Esophagus squamous epithelium (tissue), 5 donors: Measurements from ENCODE around the gene NLGN2. TPM values are rescaled to one million over a fixed set of nuclear protein-coding genes. Genes with fewer than 3 reads are reported as not detected.

Experiments
- DNase-seq: peaks from one replicate; lab custom pipeline; 2025; lab: John Stamatoyannopoulos, UW
- H3K27ac ChIP-seq, 4 donors: fragments of 200-600 bp; sonication (generic); one replicate each; pipeline ENCODE4 v1.5.1; 2016 to 2019; ENCODE audit warnings: mild to moderate bottlenecking in 1 of 4
- H3K27me3 ChIP-seq, 4 donors: fragments of 200-600 bp; sonication (generic); 1 replicate in 3 of 4; 2 replicates in 1 of 4; pipeline versions ENCODE4 v1.5.1 to v1.6.0; 2017 to 2021; ENCODE audit warnings: antibody characterized with exemption in 1 of 4
- H3K36me3 ChIP-seq, 3 donors: fragments of 200-600 bp; sonication (generic); one replicate each; pipeline ENCODE4 v1.5.1; 2016 to 2019
- H3K4me1 ChIP-seq, 3 donors: fragments of 200-600 bp; sonication (generic); one replicate each; pipeline ENCODE4 v1.5.1; 2017 to 2019
- H3K4me3 ChIP-seq, 4 donors: fragments of 200-600 bp; sonication (generic); 1 replicate in 3 of 4; 2 replicates in 1 of 4; pipeline ENCODE4 v1.5.1; 2016 to 2019; ENCODE audit warnings: mild to moderate bottlenecking in 2 of 4, moderate library complexity in 1 of 4
- H3K9me3 ChIP-seq, 3 donors: fragments of 200-600 bp; sonication (generic); one replicate each; pipeline ENCODE4 v1.5.1; 2016 to 2019
- CTCF ChIP-seq, 6 experiments: fragments of 450-650 bp in 4 of 6; fragments of 200-600 bp in 2 of 6; sonication (generic) in 2 of 6; IDR thresholded peaks; one replicate each; pipeline ENCODE4 v1.5.1; 2016 to 2019; ENCODE audit warnings: antibody characterized with exemption in 6 of 6, mild to moderate bottlenecking in 4 of 6, moderate library complexity in 4 of 6
- POLR2A ChIP-seq, 4 donors: fragments of 450-650 bp; IDR thresholded peaks; one replicate each; pipeline ENCODE4 v1.6.1; 2017; ENCODE audit warnings: antibody characterized with exemption in 4 of 4, mild to moderate bottlenecking in 4 of 4, moderate library complexity in 3 of 4
- WGBS, 2 donors: methylation state at CpG; one replicate each; pipeline ENCODE4 v1.1.5; 2018; 5-methylcytosine and 5-hydroxymethylcytosine counted together
- intact Hi-C: fragments of 100-400 bp; cut with DNase I; formaldehyde crosslinking; loops from one replicate; pipeline ENCODE4 v1.15.0; 2022
- total RNA-seq, 4 donors: library from RNA; depleted of rRNA; stranded (reverse); fragments of >200 nt; gene quantifications; one replicate each; pipeline ENCODE4 v1.1.0, GENCODE V29; 2016
- donor health status: DM: yes; HTN: yes; CAD: no.

The NLGN2 gene
- total RNA-seq, 4 donors from 2014 or later, result 1.4 to 5.3 (median 2.0) TPM

DNA sequence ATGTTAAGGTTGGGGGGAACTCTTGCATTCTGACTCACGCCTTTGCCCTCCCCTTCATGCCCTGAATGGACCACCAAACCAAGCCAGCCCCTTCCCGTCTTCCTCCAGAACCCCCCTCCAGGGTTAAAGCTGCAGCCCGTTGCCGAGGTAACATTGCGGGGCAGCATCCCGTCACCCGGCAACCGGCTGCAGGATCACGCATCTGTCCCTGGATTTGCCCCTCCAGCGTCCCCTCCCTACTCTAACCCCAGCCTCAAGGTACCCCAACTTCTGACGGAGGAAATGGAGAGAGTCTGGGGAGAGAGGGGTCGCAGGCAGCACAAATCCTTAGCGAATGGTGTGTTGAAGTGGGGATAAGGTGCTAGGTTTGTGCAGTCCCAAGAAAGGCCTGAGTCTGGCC, 563 bp upstream of the NLGN2 start:
- H3K9me3 ChIP-seq, result no peaks in the 10 kb centered on the region
- intact Hi-C loops, result no loop called here
- H3K4me3 ChIP-seq, result no peak overlapping the region
- H3K27ac ChIP-seq, result no peak overlapping the region
- H3K36me3 ChIP-seq, result peaks cover 0 to 22% (median 0%) of the 10 kb centered on the region in 3 donors
- peaks cover 13 to 37% (median 26%) of the 10 kb centered on the region in 3 donors for H3K4me1 ChIP-seq
- 82 to 87% methylated on average over 12 of the region's 13 CpGs for WGBS, 2 donors
- TF ChIP-seq POLR2A (IDR thresholded peaks at IDR 0.05), result no peak
- no peak for TF ChIP-seq CTCF (IDR thresholded peaks at IDR 0.05)
- H3K27me3 ChIP-seq, result peaks cover 0 to 10% (median 0%) of the 10 kb centered on the region in 4 donors
- DNase-seq, result no peak

GRCh38 chr17:7408252-7408727, 645 bp downstream of the NLGN2 start:
- Histone ChIP-seq H3K36me3 (peaks cover 0 to 22% (median 0%) of the 10 kb centered on the region in 3 donors), H3K27me3 (peaks cover 0 to 10% (median 0%) of the 10 kb centered on the region in 4 donors), H3K4me3 (no peak overlapping the region), H3K27ac (no peak overlapping the region), H3K9me3 (no peaks in the 10 kb centered on the region), H3K4me1 (peaks cover 4 to 25% (median 15%) of the 10 kb centered on the region in 3 donors)
- TF ChIP-seq POLR2A (IDR thresholded peaks at IDR 0.05) (no peak), CTCF (IDR thresholded peaks at IDR 0.05) (no peak)
- intact Hi-C loops, result no loop called here
- no peak for DNase-seq
- 87% methylated on average over 3 of the region's 58 CpGs; no CpG with 5 or more reads in 1 of the 2 donors for WGBS, 2 donors

- Histone ChIP-seq H3K27me3 (peaks cover 0 to 10% (median 0%) of the 10 kb centered on the region in 4 donors), H3K9me3 (no peaks in the 10 kb centered on the region), H3K36me3 (peaks cover 0 to 22% (median 0%) of the 10 kb centered on the region in 3 donors), H3K27ac (no peak overlapping the region), H3K4me1 (peaks cover 3 to 22% (median 14%) of the 10 kb centered on the region in 3 donors), H3K4me3 (no peak overlapping the region)
- intact Hi-C loops, result no loop called here
- DNase-seq, result no peak
- WGBS, 2 donors, result 80% methylated on average over 3 of the region's 6 CpGs; no CpG with 5 or more reads in 1 of the 2 donors
- TF ChIP-seq CTCF (IDR thresholded peaks at IDR 0.05), result no peak
- no peak for TF ChIP-seq POLR2A (IDR thresholded peaks at IDR 0.05)
Measured at GRCh38 chr17:7408863-7409262, 1.2 kb downstream of the NLGN2 start.

- intact Hi-C loops, result no loop called here
- Histone ChIP-seq H3K36me3 (peaks cover 0 to 22% (median 0%) of the 10 kb centered on the region in 3 donors), H3K27ac (no peak overlapping the region), H3K9me3 (no peaks in the 10 kb centered on the region), H3K27me3 (peaks cover 0 to 9% (median 0%) of the 10 kb centered on the region in 4 donors), H3K4me1 (peaks cover 3 to 19% (median 14%) of the 10 kb centered on the region in 3 donors), H3K4me3 (no peak overlapping the region)
- 90 to 93% methylated on average over 6 of the region's 6 CpGs for WGBS, 2 donors
- no peak for DNase-seq
- TF ChIP-seq CTCF (IDR thresholded peaks at IDR 0.05) (no peak), POLR2A (IDR thresholded peaks at IDR 0.05) (no peak)
Measured at GRCh38 chr17:7409716-7410115, 2.1 kb downstream of the NLGN2 start.

DNA sequence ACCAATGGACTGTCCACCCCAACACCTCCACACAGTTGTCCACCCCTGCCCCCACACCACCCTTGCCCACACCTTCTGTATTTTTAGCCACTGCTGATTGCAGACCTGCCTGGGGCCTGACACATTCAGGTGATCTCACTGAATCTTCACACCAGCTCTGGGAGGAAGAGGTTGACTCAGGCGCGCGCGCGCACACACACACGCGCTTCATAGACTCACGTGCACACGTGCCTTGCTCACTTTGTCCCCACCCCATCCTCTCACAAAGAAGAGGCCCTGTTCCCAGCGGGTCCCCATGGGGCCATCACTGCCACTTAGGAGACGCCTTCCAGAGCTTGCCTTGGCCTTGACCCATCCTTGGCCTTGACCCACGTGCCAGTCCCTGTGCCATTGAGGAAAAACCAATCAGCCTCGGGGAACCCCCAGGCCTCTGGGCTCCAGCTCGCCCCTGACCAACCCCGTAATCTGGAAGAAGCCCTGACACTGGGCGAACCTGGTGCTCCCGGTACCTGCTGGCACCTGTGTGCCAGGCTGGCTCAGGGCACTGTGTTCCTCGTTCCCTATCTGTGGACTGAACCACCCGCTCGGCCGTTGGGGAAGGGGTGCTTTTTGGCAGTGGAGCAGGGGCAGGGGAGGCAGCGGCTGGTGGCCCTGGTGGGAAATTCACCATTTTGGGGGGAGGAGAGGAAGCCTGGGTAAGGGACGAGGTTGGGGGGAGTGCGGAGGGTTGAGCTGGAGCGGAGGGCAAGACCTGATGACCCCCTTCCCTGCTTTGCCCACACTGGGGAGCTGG, 3.2 kb downstream of the NLGN2 start:
- DNase-seq, result no peak
- WGBS, 2 donors, result 84 to 95% methylated on average over 12 to 18 of the region's 25 CpGs
- Histone ChIP-seq H3K4me3 (no peak overlapping the region), H3K4me1 (peaks cover under 1 to 8% (median 5%) of the 10 kb centered on the region in 3 donors), H3K9me3 (no peaks in the 10 kb centered on the region), H3K27ac (no peak overlapping the region), H3K27me3 (no peaks in the 10 kb centered on the region), H3K36me3 (peaks cover 0 to 29% (median 0%) of the 10 kb centered on the region in 3 donors)
- TF ChIP-seq POLR2A (IDR thresholded peaks at IDR 0.05) (no peak), CTCF (IDR thresholded peaks at IDR 0.05) (no peak)
- intact Hi-C loops, result no loop called here
